Measurements from ENCODE around the gene ITGAE. TPM values are rescaled to one million over a fixed set of nuclear protein-coding genes. Genes with fewer than 3 reads are reported as not detected.
"Not testable (repeated sequence)": the region's sequence is repeated elsewhere in the genome, so short reads cannot be mapped to it uniquely, and the experiment has no call there.

ITGAE gene
- total and polyA plus RNA-seq, 7 donors = 13.8 to 47.8 (median 23.6) TPM

- no peak for DNase-seq
- ATAC-seq = no peak
- H3K27me3 ChIP-seq (ENCODE audit: insufficient read depth in 3 of 3, low read length in 2 of 3) = no peaks in the 10 kb centered on the region
- 71 to 73% (median 71%) methylated on average over 26 of the region's 26 CpGs for WGBS, 3 donors
- H3K4me1 ChIP-seq = no peaks in the 10 kb centered on the region
- TF ChIP-seq CTCF (IDR thresholded peaks at IDR 0.05) = no peak
- no peak overlapping the region for H3K27ac ChIP-seq
- no peak overlapping the region for H3K4me3 ChIP-seq
- intact Hi-C loops (cut with DNase I) = no loop called here
- no peaks in the 10 kb centered on the region for H3K9me3 ChIP-seq
- H3K36me3 ChIP-seq (ENCODE audit: insufficient read depth in 1 of 2, low read depth in 1 of 2) = no peaks in the 10 kb centered on the region
These were observed 6.2 kb downstream of the ITGAE start for GRCh38 chr17:3794557-3795389.

- intact Hi-C loops (cut with DNase I); ATAC-seq; H3K4me1 ChIP-seq; H3K9me3 ChIP-seq; H3K27me3 ChIP-seq (ENCODE audit: insufficient read depth in 3 of 3, low read length in 2 of 3); H3K4me3 ChIP-seq; DNase-seq; H3K27ac ChIP-seq; H3K36me3 ChIP-seq (ENCODE audit: insufficient read depth in 1 of 2, low read depth in 1 of 2): not testable (repeated sequence)
- WGBS, 3 donors = 90 to 94% (median 91%) methylated on average over 8 to 9 of the region's 9 CpGs
These were observed 6.8 kb downstream of the ITGAE start for GRCh38 chr17:3794152-3794551.

- ATAC-seq = peak in 1 of 4 donors; percentile 20
- H3K4me3 ChIP-seq; intact Hi-C loops (cut with DNase I); H3K9me3 ChIP-seq; DNase-seq; H3K36me3 ChIP-seq (ENCODE audit: insufficient read depth in 1 of 2, low read depth in 1 of 2); H3K27ac ChIP-seq; H3K4me1 ChIP-seq; H3K27me3 ChIP-seq (ENCODE audit: insufficient read depth in 3 of 3, low read length in 2 of 3): not testable (repeated sequence)
- WGBS, 3 donors = 85 to 90% (median 85%) methylated on average over 7 of the region's 7 CpGs
These were observed 7.7 kb downstream of the ITGAE start for GRCh38 chr17:3793258-3793657.

- intact Hi-C loops (cut with DNase I) = no loop called here
- Histone ChIP-seq H3K27ac (no peak overlapping the region), H3K36me3 (ENCODE audit: insufficient read depth in 1 of 2, low read depth in 1 of 2) (no peaks in the 10 kb centered on the region), H3K9me3 (no peaks in the 10 kb centered on the region), H3K4me3 (no peak overlapping the region), H3K4me1 (no peaks in the 10 kb centered on the region), H3K27me3 (ENCODE audit: insufficient read depth in 3 of 3, low read length in 2 of 3) (no peaks in the 10 kb centered on the region)
- ATAC-seq (no peak), DNase-seq (no peak)
- 39 to 52% (median 45%) methylated on average over 6 of the region's 6 CpGs for WGBS, 3 donors
- no peak for TF ChIP-seq CTCF (IDR thresholded peaks at IDR 0.05)
These were observed 8.5 kb downstream of the ITGAE start for GRCh38 chr17:3792481-3792880.

- Histone ChIP-seq H3K36me3 (ENCODE audit: insufficient read depth in 1 of 2, low read depth in 1 of 2) (no peaks in the 10 kb centered on the region), H3K27me3 (ENCODE audit: insufficient read depth in 3 of 3, low read length in 2 of 3) (no peaks in the 10 kb centered on the region), H3K4me1 (no peaks in the 10 kb centered on the region), H3K4me3 (no peak overlapping the region), H3K9me3 (no peaks in the 10 kb centered on the region), H3K27ac (no peak overlapping the region)
- 64 to 83% (median 68%) methylated on average over 2 of the region's 2 CpGs for WGBS, 3 donors
- intact Hi-C loops (cut with DNase I) = no loop called here
- ATAC-seq (no peak), DNase-seq (no peak)
- no peak for TF ChIP-seq CTCF (IDR thresholded peaks at IDR 0.05)
These were observed 12.8 kb downstream of the ITGAE start for GRCh38 chr17:3788200-3788599.

GRCh38 chr17:3785323-3785722 is 15.7 kb downstream of the ITGAE start:
- DNase-seq; H3K9me3 ChIP-seq; H3K27ac ChIP-seq; H3K36me3 ChIP-seq (ENCODE audit: insufficient read depth in 1 of 2, low read depth in 1 of 2); H3K4me3 ChIP-seq; intact Hi-C loops (cut with DNase I); H3K4me1 ChIP-seq; ATAC-seq; H3K27me3 ChIP-seq (ENCODE audit: insufficient read depth in 3 of 3, low read length in 2 of 3): not testable (repeated sequence)
- WGBS, 3 donors = 79 to 81% (median 80%) methylated on average over 5 of the region's 5 CpGs
